GM19324 (cell line): ENCODE data around the gene EDNRB.
"Not testable (repeated sequence)": the region's sequence is repeated elsewhere in the genome, so short reads cannot be mapped to it uniquely, and the experiment has no call there.

ENCODE experiments used
- ATAC-seq: cut with Tn5 transposase; IDR thresholded peaks from one replicate; pipeline ENCODE4 v1.9.1; 2021; ENCODE audit warnings: mild to moderate bottlenecking, moderate library complexity; ENCODE audit not compliant: unreplicated experiment, low FRiP score

The EDNRB gene

GRCh38 chr13:77918391-77919245, at the start of gene EDNRB:
TSS of gene EDNRB (minus strand) at chr13:77918831. CDS start at chr13:77918573, 258 bp downstream.
- peak; percentile 71 for ATAC-seq

GRCh38 chr13:77966671-77967070, 48.0 kb upstream of the EDNRB start:
- no peak for ATAC-seq

GRCh38 chr13:77952737-77953136, 34.1 kb upstream of the EDNRB start:
- ATAC-seq: no peak

GRCh38 chr13:77952276-77952675, 33.6 kb upstream of the EDNRB start:
- no peak for ATAC-seq

- no peak for ATAC-seq
Observed at GRCh38 chr13:77946522-77946921, 27.9 kb upstream of the EDNRB start.

- not testable (repeated sequence) for ATAC-seq
Observed at GRCh38 chr13:77935063-77935462, 16.4 kb upstream of the EDNRB start.

- peak; percentile 73 for ATAC-seq
Observed at GRCh38 chr13:77930430-77930829, 11.8 kb upstream of the EDNRB start.

GRCh38 chr13:77928909-77929308, 10.3 kb upstream of the EDNRB start:
- peak; percentile 55 for ATAC-seq

- no peak for ATAC-seq
Observed at GRCh38 chr13:77925616-77926015, 7.0 kb upstream of the EDNRB start.

GRCh38 chr13:77919921-77920294, 1.3 kb upstream of the EDNRB start:
- ATAC-seq: no peak

GRCh38 chr13:77919246-77919920, 752 bp upstream of the EDNRB start:
- ATAC-seq: no peak

GRCh38 chr13:77916488-77916887, 2.1 kb downstream of the EDNRB start:
- no peak for ATAC-seq

- ATAC-seq: no peak
Observed at GRCh38 chr13:77915686-77916085, 2.9 kb downstream of the EDNRB start.

GRCh38 chr13:77913003-77913402, 5.6 kb downstream of the EDNRB start:
- ATAC-seq: no peak

GRCh38 chr13:77911751-77912150, 6.9 kb downstream of the EDNRB start:
- no peak for ATAC-seq

GRCh38 chr13:77909827-77910226, 8.8 kb downstream of the EDNRB start:
- ATAC-seq: no peak

GRCh38 chr13:77908531-77908930, 10.1 kb downstream of the EDNRB start:
- no peak for ATAC-seq

- ATAC-seq: no peak
Observed at GRCh38 chr13:77907666-77908341, 10.8 kb downstream of the EDNRB start.

GRCh38 chr13:77904031-77904430, 14.6 kb downstream of the EDNRB start:
- ATAC-seq: no peak

- no peak for ATAC-seq
Observed at GRCh38 chr13:77903435-77903834, 15.2 kb downstream of the EDNRB start.

GRCh38 chr13:77902319-77902963, 16.2 kb downstream of the EDNRB start:
- ATAC-seq: no peak
